ENCODE data around the gene KIF6.
"Not testable (repeated sequence)": the region's sequence is repeated elsewhere in the genome, so short reads cannot be mapped to it uniquely, and the experiment has no call there.

Gene KIF6

DNA sequence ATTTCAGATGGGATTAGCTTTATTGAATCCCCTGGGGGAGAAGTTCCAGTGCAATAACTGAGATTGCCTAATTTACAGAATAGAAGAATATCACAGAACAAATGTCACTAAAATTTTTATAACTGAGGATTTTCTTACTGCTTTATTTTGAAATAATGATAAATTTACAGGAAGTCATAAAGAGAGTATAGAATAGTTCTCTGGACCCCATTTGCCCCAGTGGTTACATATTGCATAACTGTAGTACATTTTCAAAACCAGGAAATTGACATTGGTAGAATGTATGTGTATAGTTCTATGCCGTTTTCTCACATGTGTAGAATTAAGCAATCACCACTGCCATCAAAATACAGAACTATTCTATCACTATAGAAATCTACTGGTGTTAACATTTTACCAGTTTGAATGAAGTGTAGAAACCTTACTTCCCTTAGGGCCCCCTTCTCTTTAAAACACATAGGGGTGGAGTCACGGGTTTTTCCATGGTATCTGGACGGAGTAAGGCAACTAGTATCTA is 18.3 kb downstream of the KIF6 start:
- DNase-seq, result no peak

DNA sequence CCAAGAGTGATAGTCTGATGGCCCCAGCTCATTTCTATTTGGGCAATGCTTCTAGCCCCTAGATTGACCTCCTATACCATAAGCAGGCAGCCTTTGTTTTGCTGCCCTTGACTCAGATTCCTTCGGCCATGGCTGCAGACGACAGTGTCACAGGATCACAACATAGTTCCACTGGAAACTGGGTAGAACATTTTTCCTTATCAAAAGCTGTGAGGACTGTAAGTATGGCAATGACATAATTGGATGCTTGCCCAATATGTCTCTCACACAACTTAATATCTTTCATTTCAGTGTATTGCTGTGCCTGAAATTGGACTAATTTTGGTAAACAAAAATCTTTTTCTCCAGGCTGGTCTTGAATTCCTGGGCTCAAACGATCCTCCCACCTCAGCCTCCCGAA is 22.9 kb downstream of the KIF6 start:
- no peak for DNase-seq

DNA sequence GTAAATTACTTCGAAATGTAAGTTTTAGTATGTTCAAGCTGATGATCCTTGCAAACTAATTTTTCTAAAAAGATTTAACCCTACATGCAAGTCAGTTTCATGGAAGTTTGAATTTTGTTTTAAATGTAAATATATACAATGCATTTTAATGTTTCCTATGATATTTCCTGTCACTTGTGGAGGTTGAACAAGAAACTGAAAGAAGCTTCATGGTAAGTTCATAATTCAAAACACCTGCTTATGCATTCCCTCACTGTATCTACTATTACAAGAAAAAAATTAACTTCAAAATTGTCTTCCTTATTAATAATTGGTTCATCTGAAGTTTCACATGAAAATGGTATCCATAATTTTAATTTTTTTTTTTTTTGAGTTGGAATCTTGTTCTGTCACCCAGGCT is 24.8 kb downstream of the KIF6 start:
- DNase-seq, result no peak

DNA sequence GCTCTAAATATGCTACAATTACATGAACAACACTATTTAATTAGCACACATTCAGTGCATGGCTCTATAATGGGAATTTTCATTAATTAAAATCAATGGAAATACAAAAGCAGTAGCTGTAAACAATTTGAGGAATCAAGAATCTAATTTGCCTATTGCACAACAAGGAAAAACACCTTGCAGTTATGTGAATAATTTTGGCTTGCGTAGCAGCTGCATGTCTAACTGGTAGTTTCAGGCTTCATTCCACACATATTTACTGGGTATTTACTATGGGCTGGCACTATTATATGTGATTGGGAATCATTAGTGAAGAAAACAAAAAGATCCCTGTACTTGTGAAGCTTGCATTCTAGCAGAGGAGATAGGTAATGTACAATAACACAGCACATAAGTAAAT is 26.4 kb downstream of the KIF6 start:
- DNase-seq, result no peak

DNA sequence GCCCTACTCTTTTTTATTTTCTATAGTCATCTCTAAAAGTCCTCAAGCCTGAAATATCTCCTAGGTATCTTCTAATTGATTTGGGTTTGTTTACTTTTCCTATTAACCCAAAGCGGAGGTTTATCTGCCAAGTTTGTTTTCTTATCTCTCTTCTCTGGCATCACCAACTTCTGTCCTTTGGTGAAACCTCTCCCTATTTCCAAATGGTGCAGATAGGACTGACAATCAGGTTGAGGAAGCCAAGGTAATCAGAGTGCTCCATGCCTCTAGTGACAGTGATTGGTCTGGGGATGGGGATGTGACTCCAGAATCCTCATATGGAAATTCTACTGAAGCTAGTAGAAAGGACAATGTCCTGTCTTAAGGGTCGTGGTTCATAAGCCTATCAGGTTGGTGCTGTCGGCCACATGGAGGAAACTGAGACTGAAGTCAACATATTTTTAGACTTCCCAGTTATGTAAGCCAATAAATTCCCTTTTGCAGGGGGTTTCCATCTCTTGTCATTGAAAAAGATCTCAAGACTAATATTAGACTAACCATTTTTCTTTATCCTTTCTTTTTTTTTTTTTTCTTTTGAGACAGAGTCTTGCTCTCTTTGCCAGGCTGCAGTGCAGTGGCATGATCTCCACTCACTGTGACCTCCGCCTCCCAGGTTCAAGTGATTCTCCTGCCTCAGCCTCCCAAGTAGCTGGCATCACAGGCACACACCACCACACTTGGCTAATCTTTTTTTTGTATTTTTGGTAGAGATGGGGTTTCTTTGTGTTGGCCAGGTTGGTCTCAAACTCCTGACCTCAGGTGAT is 28.0 kb downstream of the KIF6 start:
- no peak for DNase-seq

DNA sequence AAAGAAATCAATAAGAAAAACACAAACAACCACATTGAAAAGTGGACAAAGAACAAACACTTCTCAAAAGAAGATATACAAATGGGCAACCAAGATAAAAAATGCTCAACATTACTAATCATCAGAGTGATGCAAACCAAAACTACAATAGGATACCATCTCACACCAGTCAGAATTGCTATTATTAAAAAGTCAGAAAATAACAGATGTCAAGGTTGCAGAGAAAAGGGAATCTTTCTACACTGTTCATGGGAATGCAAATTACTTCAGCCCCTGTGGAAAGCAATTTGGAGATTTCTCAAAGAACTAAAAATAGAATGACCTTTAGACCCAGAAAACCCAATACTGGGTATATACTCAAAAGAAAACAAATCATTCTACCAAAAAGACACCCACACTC is 29.8 kb downstream of the KIF6 start:
- DNase-seq, result no peak

DNA sequence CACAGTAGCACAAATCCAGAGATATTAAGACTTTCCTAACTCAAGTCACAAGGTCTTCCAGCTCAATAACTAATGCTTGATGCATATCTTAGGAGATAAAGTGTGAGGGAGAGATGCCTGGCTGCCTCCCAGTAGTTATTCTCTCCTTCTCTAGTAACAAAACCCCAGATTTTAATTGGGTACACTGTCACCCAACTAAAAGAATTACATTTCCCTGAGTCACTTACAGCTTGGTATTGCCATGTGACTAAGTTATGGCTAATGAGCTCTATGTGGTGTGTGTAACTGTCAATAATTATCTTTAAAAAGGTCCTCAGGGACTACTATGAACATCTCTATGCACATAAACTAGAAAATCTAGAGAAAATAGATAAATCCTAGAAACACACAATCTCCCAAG is 32.0 kb downstream of the KIF6 start:
- DNase-seq, result no peak

DNA sequence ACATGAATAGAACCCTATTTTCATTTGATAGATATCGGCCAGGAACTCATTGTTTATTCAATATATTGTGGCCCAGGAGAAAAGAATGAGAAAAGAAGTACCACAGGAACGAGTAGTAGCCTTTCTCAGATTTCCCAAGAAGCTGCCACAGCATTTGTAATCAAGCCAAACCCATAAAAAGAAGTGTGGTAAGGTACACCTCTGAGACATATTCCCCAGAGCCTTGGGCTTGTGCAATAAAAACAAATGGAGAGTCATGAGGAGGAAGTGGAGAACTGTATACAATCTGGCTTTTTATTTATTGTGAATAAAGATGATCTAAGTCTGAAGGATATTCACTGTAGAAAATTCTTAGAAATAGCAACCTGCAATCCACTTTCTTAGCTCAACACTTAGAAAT is 36.7 kb downstream of the KIF6 start:
- no peak for DNase-seq

DNA sequence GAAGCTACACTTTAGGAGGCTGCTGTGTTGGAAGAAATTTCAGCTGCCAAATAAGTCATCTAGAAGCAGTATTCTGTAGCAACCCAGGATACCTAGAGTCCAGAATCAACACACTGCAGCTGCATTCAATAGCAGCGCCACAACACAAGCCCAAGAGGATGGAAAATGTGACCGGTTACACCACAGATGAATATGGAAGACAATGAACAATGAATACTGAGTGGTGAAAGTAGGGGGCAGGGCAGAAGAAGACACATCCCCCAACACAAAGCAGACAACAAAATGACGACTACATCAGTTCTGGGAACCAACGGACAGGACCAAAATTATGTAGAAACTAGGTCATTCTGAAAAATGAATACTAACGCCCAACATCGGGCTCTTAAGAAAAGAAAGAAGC is 38.2 kb downstream of the KIF6 start:
- DNase-seq, result no peak

DNA sequence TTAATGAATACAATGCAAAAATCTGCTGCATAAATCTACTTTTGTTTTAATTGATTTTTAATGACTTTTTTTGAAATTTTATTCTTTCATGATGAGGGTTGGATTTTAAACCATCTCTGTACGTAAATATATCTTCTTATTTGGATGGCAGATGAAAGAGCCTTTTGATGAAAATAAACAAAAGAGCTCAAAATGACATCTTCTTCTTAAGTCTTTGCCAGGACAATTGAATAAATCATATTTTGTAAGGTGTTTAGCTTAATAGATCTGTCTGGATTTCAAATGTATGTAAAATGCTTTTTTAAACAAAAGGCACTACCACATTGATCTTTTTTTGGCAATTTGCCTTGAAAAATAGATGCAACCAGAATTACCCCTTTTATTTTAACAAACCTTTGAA is 39.3 kb downstream of the KIF6 start:
- no peak for DNase-seq

DNA sequence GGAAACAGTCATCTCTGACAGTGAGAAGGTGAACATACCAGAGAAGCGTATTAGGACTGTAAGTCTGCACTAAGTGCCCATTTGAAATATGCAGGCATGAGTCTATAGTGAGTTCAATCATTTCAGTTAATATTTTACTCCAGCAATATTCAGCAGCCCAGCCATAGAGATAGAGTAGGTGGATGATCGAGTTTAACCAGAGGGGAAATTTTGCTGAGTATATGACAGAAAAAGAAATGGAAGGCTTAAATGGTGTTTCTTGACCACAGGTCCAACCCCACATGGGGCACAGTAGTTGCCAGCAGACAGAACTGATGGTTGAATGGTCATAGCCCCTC is 39.8 kb downstream of the KIF6 start:
- DNase-seq, result no peak

DNA sequence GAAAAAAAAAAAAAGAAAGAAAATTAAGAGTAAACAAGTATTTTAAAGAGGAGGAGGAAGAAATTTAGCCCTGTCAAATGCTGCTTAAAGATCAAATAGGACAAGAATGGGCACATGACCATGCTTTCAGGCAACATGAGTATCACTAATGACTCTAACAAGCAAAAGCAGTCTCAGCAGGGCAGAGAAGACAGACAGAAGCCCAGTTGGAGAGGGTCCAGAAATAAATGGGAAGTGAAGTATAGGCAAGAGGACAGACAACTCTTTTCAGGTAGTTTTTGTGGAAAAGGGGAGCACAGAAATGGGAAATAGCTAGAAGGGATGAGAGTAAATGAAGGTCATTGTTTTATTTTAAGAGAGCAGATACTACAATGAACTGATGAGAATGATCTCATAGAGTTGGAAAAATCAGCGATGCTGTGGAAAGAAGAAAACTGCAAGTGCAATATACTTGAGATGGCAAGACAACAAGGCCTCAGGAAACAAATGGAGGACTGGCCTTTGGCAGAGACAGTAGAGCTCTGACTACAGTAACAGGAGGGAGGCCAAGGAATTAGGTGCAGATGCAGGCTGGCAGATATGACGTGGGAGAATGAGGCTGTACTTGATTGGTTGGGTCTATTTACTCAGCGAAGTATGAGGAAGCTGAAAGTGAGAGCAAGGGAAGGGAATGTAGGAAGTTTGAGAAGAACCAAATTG is 40.3 kb downstream of the KIF6 start:
- no peak for DNase-seq

DNA sequence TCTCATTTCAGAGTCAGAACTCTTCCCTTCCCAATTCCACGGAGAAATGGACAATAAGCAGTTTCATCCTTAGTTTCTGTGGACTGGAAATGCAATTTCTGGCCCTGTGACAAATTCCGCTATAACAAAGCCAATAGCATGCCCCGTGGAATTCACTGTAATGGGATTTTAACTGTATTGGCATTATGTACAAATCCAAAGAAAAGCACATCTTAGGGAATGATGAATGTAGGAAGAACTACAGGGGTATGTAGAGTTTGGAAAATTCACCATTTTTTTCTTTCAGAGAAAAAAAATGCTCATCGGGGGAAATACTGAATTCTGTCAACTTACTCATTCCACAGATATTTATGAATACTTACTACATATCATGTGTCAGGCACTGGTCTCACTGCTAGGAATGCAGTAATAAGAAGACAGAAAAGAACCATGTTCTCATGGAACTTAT is 43.5 kb downstream of the KIF6 start:
- no peak for DNase-seq

DNA sequence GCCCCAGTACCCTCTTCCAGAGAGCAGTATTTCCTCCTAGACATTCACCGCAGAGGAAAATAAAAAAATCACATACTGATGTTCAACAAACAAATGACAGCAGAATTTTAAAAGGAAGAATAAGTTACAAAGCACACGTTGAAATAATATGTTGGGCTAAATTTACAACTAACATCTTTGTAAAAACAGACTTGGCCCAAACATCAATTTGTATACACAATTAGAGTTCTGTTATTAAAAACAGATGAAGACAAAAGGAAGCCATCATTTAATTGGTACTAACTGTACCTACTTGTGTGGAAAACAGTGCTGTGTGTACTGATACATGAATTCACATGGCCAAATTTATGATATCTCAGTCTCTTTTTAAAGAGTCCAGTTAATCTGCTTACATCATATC is 46.3 kb downstream of the KIF6 start:
- no peak for DNase-seq

DNA sequence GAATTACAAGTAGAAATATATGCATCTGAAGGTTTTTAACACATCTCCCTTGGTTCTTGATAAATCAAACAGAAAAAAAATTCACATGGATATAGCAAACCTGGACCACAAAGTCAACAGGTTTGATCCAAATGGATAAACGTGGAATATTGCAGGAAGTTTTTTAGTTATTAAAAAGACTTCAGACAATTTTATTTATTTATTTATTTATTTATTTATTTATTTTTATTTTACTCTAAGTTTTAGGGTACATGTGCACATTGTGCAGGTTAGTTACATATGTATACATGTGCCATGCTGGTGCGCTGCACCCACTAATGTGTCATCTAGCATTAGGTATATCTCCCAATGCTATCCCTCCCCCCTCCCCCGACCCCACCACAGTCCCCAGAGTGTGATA is 47.9 kb downstream of the KIF6 start:
- not testable (repeated sequence) for DNase-seq

DNA sequence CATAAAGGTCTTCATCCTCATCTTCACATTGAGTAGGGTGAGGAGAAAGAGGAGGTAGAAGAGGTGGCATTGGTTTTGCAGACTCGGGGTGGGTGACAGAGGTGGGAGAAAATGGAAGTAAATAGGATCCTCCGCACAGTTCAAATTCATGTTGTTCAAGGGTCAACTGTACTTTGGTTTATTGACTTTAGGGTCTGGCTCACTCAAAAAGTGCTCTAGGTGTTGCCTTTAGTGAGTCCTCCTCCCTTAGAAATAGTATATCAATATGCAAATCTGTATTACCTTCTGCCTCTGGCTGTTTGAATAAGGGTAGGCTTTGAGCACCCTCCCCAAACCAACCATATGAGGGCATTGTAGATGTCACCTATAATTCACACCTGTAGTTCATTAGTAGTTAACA is 54.7 kb downstream of the KIF6 start:
- DNase-seq, result no peak

DNA sequence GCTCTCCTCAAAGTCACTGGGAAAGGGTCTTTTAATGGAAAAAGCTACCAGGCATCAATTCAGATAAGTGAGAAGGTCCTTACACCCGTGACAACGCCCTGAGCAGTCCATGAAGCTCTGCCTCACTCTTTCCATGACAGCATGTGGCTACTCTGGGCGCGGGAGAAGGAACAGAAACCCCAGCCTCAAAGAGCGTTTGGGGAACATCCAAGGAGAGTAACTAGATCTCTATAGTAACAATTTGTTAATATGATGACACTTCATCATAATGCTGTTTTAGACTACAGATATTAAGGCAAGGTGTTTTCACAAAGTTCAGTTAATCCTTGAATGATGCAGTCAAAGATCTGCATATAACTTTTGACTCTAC is 55.2 kb downstream of the KIF6 start:
- DNase-seq, result no peak

DNA sequence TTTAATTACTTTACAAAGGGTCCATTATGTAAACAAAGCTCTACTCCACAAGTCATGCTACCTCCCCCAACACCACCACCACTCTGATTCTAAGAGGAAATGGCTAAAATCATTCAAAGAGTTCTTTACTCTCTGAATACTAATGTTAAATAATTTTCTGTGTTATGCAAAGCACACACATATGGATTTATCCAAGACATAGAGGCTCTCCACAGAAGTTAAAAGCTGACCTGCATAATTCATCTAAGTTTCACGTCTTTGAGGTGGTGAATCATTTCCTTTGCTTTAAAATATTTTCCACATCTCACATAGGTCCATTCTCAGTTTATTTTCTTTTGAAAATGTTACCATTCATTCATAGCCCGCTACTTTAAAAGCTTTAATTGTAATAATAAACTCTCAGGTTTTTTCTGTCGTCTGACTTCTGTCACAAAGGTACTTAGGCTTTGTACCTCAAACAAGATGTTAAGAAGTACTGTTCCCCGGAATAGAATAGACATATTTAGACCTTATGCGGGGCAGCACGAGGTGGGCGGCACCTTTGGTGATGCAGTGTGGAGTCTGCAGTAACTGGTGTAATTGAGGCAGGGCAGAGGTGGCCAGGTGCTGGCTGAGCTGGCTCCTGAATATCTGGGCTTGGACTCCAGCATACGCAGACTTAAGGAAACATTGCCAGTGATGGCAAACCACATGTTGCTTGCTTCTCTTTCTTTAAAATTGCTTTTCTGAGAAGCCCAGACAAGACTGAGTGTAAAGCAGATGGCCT is 55.8 kb downstream of the KIF6 start:
- DNase-seq, result no peak

DNA sequence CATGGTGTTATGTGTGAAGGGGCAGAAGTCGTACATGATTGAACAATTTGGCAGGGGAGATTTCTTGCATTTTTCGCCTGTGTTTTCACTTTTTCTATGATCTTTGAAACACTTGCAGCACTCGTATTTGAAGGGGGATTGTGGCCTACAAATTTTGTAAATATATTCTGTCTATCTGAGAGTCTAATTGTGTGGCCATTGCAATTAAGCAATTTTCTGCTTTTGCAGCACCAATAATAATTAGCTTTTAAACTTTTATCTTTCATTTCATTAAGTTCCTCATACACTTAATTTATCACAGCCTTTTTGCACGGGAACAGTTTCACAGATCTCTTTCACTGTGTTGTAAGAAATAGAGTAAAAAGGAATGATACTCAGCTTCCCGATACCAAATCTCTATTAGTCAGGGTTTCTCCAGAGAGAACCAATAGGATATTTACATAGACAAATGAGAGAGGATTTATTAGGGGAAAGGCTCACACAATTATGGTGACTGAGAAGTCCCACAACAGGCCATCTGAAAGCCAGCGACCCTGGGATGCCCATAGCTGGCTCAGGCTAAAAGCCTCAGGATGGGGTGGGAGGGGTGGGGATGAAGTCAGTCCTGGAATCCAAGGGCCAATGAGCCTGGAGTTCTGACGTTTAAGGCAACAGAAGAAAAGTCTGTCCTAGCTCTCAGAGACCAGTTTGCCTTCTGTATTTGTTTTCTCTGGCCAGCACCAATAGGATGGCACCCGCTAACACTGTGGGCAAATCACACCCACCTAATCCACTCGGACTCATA is 58.3 kb downstream of the KIF6 start:
- no peak for DNase-seq

DNA sequence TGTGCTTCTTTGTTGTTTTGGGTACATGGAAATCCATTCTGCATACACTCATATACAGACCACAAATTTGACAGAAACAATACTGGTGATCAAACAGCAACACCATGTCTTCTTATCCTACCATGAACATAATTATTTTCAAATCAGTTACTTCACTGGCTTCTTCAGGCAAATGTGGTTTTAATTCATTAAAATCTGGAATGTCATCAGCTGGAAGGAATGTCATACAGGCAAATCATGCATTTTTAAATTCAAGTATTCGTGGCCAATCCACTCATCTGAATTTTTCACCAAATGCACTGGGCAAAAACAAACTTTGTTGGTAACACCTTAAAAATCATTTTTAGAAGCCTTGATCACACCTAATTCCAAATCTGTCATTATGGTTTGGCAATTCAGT is 59.3 kb downstream of the KIF6 start:
- no peak for DNase-seq

DNA sequence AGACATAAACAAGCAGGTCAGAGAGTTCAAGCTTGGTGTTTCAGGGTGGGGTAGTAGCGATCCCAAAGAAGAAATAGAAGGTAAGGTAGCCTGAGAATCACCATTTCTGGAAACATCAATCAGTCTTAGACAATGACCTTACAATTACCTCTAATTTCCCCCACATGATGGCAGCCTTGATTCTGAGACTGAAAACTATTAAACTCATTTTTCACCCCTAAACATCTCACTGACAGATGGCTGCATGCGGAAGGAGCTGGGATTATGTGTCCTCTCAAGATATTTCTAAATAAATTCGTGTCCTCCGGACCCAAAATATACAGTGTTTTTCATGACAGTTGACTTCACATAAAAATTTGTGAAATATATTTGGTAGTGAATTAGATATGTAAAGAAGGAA is 61.0 kb downstream of the KIF6 start:
- DNase-seq, result no peak

DNA sequence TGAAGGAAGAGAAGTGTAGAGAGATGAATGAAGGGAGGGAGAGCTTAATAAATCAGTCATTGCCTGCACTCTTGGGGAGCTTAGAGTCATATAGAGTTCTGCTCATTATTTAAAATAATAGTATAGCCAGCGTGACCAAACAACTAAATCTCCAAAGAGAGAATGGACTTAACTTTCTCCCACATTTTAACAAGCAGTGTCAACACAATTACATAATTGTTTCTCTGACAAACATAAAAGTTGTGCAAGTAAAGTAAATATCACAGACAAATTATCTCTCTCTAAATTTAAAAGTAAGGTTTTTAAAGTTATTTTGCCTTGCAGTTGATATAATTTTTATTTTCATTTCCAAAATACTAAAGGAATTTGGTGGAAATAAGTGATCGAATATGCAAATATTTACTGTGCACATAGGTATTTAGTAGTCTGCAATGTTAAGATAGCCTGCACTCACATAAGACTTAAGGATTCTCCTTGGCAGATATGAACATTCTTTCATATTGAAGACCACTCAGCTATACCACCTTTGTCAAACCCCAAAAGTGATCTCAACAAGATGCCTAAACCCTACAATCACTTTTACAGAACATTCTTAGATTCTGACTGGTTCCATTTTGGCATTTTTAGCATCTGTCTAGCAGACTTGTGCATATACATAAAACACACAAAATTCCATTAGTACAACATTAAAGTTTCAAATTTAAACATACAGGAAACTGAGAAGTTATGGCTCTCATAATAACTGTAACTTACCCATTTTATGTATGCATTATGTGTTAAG is 67.7 kb downstream of the KIF6 start:
- no peak for DNase-seq
